OCI-LY1 (cell line): ENCODE measurements around the gene CYB5A.

Experiments
- H2AFZ ChIP-seq: fragments of 200-600 bp; sonication (generic), shearing (Covaris generic); 2 replicates; pipeline ENCODE4 v1.6.0; 2014; ENCODE audit warnings: antibody characterized with exemption, mild to moderate bottlenecking, low read length
- H3F3A ChIP-seq: fragments of 200-600 bp; sonication (generic), shearing (Covaris generic); 2 replicates; pipeline ENCODE4 v1.6.0; 2014; ENCODE audit warnings: mild to moderate bottlenecking, antibody characterized with exemption, low read length, moderate library complexity; ENCODE audit not compliant: insufficient read depth
- H3K27ac ChIP-seq: fragments of 200-600 bp; sonication (generic); 2 replicates; pipeline ENCODE4 v1.5.1; 2014; ENCODE audit warnings: low read length, mixed run types, mild to moderate bottlenecking, low read depth; ENCODE audit not compliant: poor library complexity, severe bottlenecking
- H3K27me3 ChIP-seq: fragments of 200-600 bp; sonication (generic); 2 replicates; pipeline ENCODE4 v1.6.0; 2014; ENCODE audit warnings: antibody characterized with exemption, mild to moderate bottlenecking, low read length, moderate library complexity; ENCODE audit not compliant: insufficient read depth
- H3K36me3 ChIP-seq: fragments of 200-600 bp; sonication (generic); 2 replicates; pipeline ENCODE4 v1.6.1; 2014; ENCODE audit warnings: mild to moderate bottlenecking, antibody characterized with exemption, low read length, moderate library complexity, mixed read lengths; ENCODE audit not compliant: insufficient read depth
- H3K4me1 ChIP-seq: fragments of 200-600 bp; sonication (generic); 2 replicates; pipeline ENCODE4 v1.5.1; 2014; ENCODE audit warnings: mild to moderate bottlenecking, low read length, moderate library complexity; ENCODE audit not compliant: insufficient read depth, severe bottlenecking
- H3K4me2 ChIP-seq: fragments of 200-600 bp; sonication (generic), shearing (Covaris generic); 2 replicates; pipeline ENCODE4 v1.6.1; 2014; ENCODE audit warnings: low read length
- H3K4me3 ChIP-seq: fragments of 200-600 bp; sonication (generic); 2 replicates; pipeline ENCODE4 v1.5.1; 2014; ENCODE audit warnings: low read length, low read depth, mild to moderate bottlenecking, mixed read lengths; ENCODE audit not compliant: poor library complexity, severe bottlenecking
- H3K79me2 ChIP-seq: fragments of 200-600 bp; shearing (Covaris generic); 2 replicates; pipeline ENCODE4 v1.6.1; 2016; ENCODE audit warnings: mixed run types, low read length, mixed read lengths; ENCODE audit not compliant: insufficient read depth
- H3K9ac ChIP-seq: fragments of 200-600 bp; sonication (generic), shearing (Covaris generic); 2 replicates; pipeline ENCODE4 v1.6.1; 2014; ENCODE audit warnings: mild to moderate bottlenecking, low read length, mixed read lengths
- H3K9me2 ChIP-seq: fragments of 200-600 bp; sonication (generic), shearing (Covaris generic); 2 replicates; pipeline ENCODE4 v1.6.1; 2014; ENCODE audit warnings: low read depth, mild to moderate bottlenecking, low read length, mixed read lengths
- H3K9me3 ChIP-seq: fragments of 200-600 bp; shearing (Covaris generic); 2 replicates; pipeline ENCODE4 v1.6.1; 2014; ENCODE audit warnings: low read length, mixed read lengths
- H4K20me1 ChIP-seq: fragments of 200-600 bp; sonication (generic), shearing (Covaris generic); 2 replicates; pipeline ENCODE4 v1.6.0; 2016; ENCODE audit warnings: mild to moderate bottlenecking, low read length; ENCODE audit not compliant: insufficient read depth
- EZH2 ChIP-seq: fragments of 200-600 bp; sonication (generic), shearing (Covaris generic); IDR thresholded peaks from 2 replicates; pipeline ENCODE4 v1.8.0; 2017; ENCODE audit warnings: borderline replicate concordance, mixed run types, mild to moderate bottlenecking, antibody characterized with exemption, low read length, moderate library complexity, mixed read lengths
- TF ChIP-seq, protein P1 (sequence below): fragments of 200-600 bp; sonication (generic), shearing (Covaris generic); IDR thresholded peaks from 2 replicates; pipeline ENCODE4 v1.5.1; 2017; ENCODE audit warnings: mild to moderate bottlenecking, antibody characterized with exemption, low read length, moderate library complexity, mixed read lengths

CYB5A gene

DNA sequence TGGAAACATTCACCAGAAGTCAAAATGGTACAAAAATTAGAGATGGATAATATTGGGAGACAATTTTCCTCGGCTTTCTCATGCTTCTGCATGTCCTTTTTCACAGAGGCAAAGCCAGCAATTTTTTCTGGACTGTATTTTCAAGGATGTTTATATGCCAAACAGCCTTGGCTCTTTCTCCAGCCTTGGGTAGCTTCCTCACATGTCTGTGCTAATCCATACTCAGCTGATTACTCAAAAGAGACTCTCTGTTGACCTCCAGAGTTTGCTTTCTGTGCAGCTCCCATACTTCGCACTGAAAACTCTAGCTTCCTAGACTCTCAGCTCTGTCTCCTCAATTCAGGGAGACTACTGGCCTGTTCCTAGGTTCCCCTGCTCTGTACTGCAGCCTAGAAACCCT is 34.5 kb upstream of the CYB5A start:
- no peaks in the 10 kb centered on the region for H4K20me1 ChIP-seq
- H3K4me3 ChIP-seq: no peak overlapping the region
- no peaks in the 10 kb centered on the region for H3K9me3 ChIP-seq
- no peaks in the 10 kb centered on the region for H3K4me1 ChIP-seq
- H3F3A ChIP-seq: no peaks in the 10 kb centered on the region
- H3K27ac ChIP-seq: no peak overlapping the region
- no peaks in the 10 kb centered on the region for H3K9me2 ChIP-seq
- no peaks in the 10 kb centered on the region for H3K79me2 ChIP-seq
- H3K9ac ChIP-seq: no peak overlapping the region
- TF ChIP-seq, protein P1, sequence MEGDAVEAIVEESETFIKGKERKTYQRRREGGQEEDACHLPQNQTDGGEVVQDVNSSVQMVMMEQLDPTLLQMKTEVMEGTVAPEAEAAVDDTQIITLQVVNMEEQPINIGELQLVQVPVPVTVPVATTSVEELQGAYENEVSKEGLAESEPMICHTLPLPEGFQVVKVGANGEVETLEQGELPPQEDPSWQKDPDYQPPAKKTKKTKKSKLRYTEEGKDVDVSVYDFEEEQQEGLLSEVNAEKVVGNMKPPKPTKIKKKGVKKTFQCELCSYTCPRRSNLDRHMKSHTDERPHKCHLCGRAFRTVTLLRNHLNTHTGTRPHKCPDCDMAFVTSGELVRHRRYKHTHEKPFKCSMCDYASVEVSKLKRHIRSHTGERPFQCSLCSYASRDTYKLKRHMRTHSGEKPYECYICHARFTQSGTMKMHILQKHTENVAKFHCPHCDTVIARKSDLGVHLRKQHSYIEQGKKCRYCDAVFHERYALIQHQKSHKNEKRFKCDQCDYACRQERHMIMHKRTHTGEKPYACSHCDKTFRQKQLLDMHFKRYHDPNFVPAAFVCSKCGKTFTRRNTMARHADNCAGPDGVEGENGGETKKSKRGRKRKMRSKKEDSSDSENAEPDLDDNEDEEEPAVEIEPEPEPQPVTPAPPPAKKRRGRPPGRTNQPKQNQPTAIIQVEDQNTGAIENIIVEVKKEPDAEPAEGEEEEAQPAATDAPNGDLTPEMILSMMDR: no peak
- no peak for TF ChIP-seq EZH2
- H3K36me3 ChIP-seq: no peaks in the 10 kb centered on the region
- no peaks in the 10 kb centered on the region for H3K27me3 ChIP-seq
- no peak overlapping the region for H3K4me2 ChIP-seq
- H2AFZ ChIP-seq: no peak overlapping the region

GRCh38 chr18:74316257-74317170 is 24.8 kb upstream of the CYB5A start:
- Histone ChIP-seq H3K4me2 (no peak overlapping the region), H4K20me1 (no peaks in the 10 kb centered on the region), H3K9me3 (no peaks in the 10 kb centered on the region), H3K79me2 (no peaks in the 10 kb centered on the region), H3K4me1 (no peaks in the 10 kb centered on the region), H3K27ac (no peak overlapping the region), H2AFZ (no peak overlapping the region), H3K9me2 (no peaks in the 10 kb centered on the region), H3K9ac (no peak overlapping the region), H3F3A (no peaks in the 10 kb centered on the region), H3K36me3 (no peaks in the 10 kb centered on the region; the same call in 1 of the 2 replicates), H3K27me3 (no peaks in the 10 kb centered on the region; the same call in 1 of the 2 replicates), H3K4me3 (no peak overlapping the region)
- no peak for TF ChIP-seq EZH2
- TF ChIP-seq, protein P1: no peak

- H3K36me3 ChIP-seq: no peaks in the 10 kb centered on the region; the same call in 1 of the 2 replicates
- no peak within 1 kb of the TSS for H3K9ac ChIP-seq
- TF ChIP-seq, protein P1: no peak
- TF ChIP-seq EZH2: no peak
- no peaks in the 10 kb centered on the region; the same call in 1 of the 2 replicates for H3K27me3 ChIP-seq
- no peaks in the 10 kb centered on the region for H4K20me1 ChIP-seq
- H3K4me3 ChIP-seq: no peak within 1 kb of the TSS
- no peaks in the 10 kb centered on the region for H3F3A ChIP-seq
- H3K9me3 ChIP-seq: no peaks in the 10 kb centered on the region
- no peaks in the 10 kb centered on the region for H3K4me1 ChIP-seq
- H3K79me2 ChIP-seq: no peaks in the 10 kb centered on the region
- H3K27ac ChIP-seq: no peak within 1 kb of the TSS
- no peak within 1 kb of the TSS for H3K4me2 ChIP-seq
- no peak within 1 kb of the TSS for H2AFZ ChIP-seq
- H3K9me2 ChIP-seq: no peaks in the 10 kb centered on the region
Observed at GRCh38 chr18:74315464-74316256, 23.9 kb upstream of the CYB5A start, which contains the start of gene C18orf63. Gene C18orf63, plus strand, starts transcription at chr18:74315839. Its CDS starts 2,027 bp downstream, at chr18:74317866.
